Measurements from ENCODE around the gene NDST1. TPM values are rescaled to one million over a fixed set of nuclear protein-coding genes. Genes with fewer than 3 reads are reported as not detected.

The NDST1 gene
- total RNA-seq, 1 experiment from 2014 or later, result 33.1 TPM

- no peak for TF ChIP-seq REST (IDR thresholded peaks at IDR 0.05; ENCODE audit: low read depth)
These were observed 80.1 kb downstream of the NDST1 start (continued) for GRCh38 chr5:150587856-150588595.

GRCh38 chr5:150588596-150588890, 80.6 kb downstream of the NDST1 start:
- ChIA-PET POLR2A (no interaction called here), CTCF (no interaction called here), RAD21 (ENCODE audit: low non-redundant PET in 1 of 2, low total read pairs in 2 of 2, uncharacterized antibody in 2 of 2, unreplicated experiment in 2 of 2) (no interaction called here)
- no peak overlapping the region for H2AFZ ChIP-seq (ENCODE audit: low read depth, low read length, poor library complexity, severe bottlenecking)
- no peaks in the 10 kb centered on the region for H3K36me3 ChIP-seq (ENCODE audit: control insufficient read depth in 1 of 2, insufficient read depth in 2 of 2, low read length in 2 of 2)
- H3K4me3 ChIP-seq (replicated peaks in 1 of 2; ENCODE audit: low read depth in 1 of 2, low read length in 2 of 2), result no peak overlapping the region
- no peak overlapping the region for H3K4me2 ChIP-seq (ENCODE audit: low read length)
- TF ChIP-seq REST (IDR thresholded peaks at IDR 0.05; ENCODE audit: low read depth) (no peak), CBX3 (IDR thresholded peaks at IDR 0.05; ENCODE audit: low read depth) (no peak), TCF7L2 (IDR thresholded peaks at IDR 0.05; ENCODE audit: borderline replicate concordance, extremely low read depth, insufficient read depth, insufficient read length) (no peak), CTCF (IDR thresholded peaks at IDR 0.05 in 2 of 3, conservative IDR thresholded peaks at IDR 0.05 in 1 of 3; ENCODE audit: borderline replicate concordance in 1 of 3, insufficient read depth in 1 of 3, low read depth in 2 of 3, low read length in 2 of 3) (no peak)
- DNase-seq (ENCODE audit: low read depth, low spot score) (no peak), ATAC-seq (no peak)
- intact Hi-C loops (cut with micrococcal nuclease), result no loop called here
- H3K27me3 ChIP-seq (ENCODE audit: insufficient read depth, low read length), result no peaks in the 10 kb centered on the region
- H3K27ac ChIP-seq (ENCODE audit: low read depth, low read length), result no peak overlapping the region
- H3K9ac ChIP-seq (ENCODE audit: low read length), result no peak overlapping the region
- H3K9me3 ChIP-seq (ENCODE audit: control insufficient read depth in 1 of 2, insufficient read depth in 1 of 2, low read depth in 1 of 2, low read length in 2 of 2), result no peaks in the 10 kb centered on the region
- H3K79me2 ChIP-seq (ENCODE audit: insufficient read depth, low read length), result no peaks in the 10 kb centered on the region
- peaks cover 3 to 4% of the 10 kb centered on the region in 2 experiments for H3K4me1 ChIP-seq (ENCODE audit: control insufficient read depth in 1 of 2, insufficient read depth in 2 of 2, low read length in 2 of 2)
- H4K20me1 ChIP-seq (ENCODE audit: insufficient read depth), result no peaks in the 10 kb centered on the region
- no peaks in the 10 kb centered on the region for H3K9me2 ChIP-seq (ENCODE audit: insufficient read depth)
- BruUV-seq (replicated peaks), result no TSS peak
